CD4-positive, alpha-beta memory T cell (primary cell): ENCODE measurements around the gene CBL. TPM values are rescaled to one million over a fixed set of nuclear protein-coding genes. Genes with fewer than 3 reads are reported as not detected.

Source experiments
- CTCF ChIA-PET: fragments of 350-600 bp; sonication (Branson Sonifier 250); formaldehyde crosslinking; loops from one replicate; lab custom pipeline; 2021; ENCODE audit warnings: inconsistent platforms; ENCODE audit not compliant: partially characterized antibody; lab: Charles Lee
- POLR2A ChIA-PET: fragments of 350-600 bp; sonication (Branson Sonifier 250); formaldehyde crosslinking; loops from one replicate; lab custom pipeline; 2021; ENCODE audit not compliant: partially characterized antibody; lab: Charles Lee
- DNase-seq, 5 donors: peaks; one replicate each; pipeline versions ENCODE4 v3.0.0 to v3.0.0-alpha.2; 2020 to 2022; ENCODE audit warnings: mixed read lengths in 1 of 5
- H3K27ac ChIP-seq: one replicate; pipeline ENCODE4 v1.7.0; 2013; ENCODE audit warnings: low read depth, low read length
- H3K27me3 ChIP-seq: 2 replicates; pipeline ENCODE4 v1.7.0; 2013; ENCODE audit warnings: mild to moderate bottlenecking, low read length, moderate library complexity; ENCODE audit not compliant: insufficient read depth
- H3K36me3 ChIP-seq: 2 replicates; pipeline ENCODE4 v1.7.0; 2013; ENCODE audit warnings: mild to moderate bottlenecking, low read length, moderate library complexity; ENCODE audit not compliant: insufficient read depth
- H3K4me1 ChIP-seq: 2 replicates; pipeline ENCODE4 v1.7.0; 2013; ENCODE audit warnings: mild to moderate bottlenecking, low read length, moderate library complexity; ENCODE audit not compliant: insufficient read depth
- H3K4me3 ChIP-seq, 2 donors: one replicate each; pipeline ENCODE4 v1.7.0; 2013; ENCODE audit warnings: low read length in 2 of 2, mild to moderate bottlenecking in 1 of 2
- H3K9me3 ChIP-seq, 2 donors: one replicate each; pipeline ENCODE4 v1.7.0; 2013; ENCODE audit warnings: low read length in 2 of 2, control low read depth in 1 of 2; ENCODE audit not compliant: control insufficient read depth in 1 of 2
- H3K27ac Mint-ChIP-seq, 7 donors: one replicate each; pipeline ENCODE4 v1.8.0; 2020 to 2021; ENCODE audit warnings: mixed read lengths in 7 of 7, mild to moderate bottlenecking in 6 of 7, inconsistent platforms in 3 of 7, moderate library complexity in 3 of 7
- H3K27me3 Mint-ChIP-seq, 2 donors: one replicate each; pipeline ENCODE4 v1.8.0; 2020 to 2021; ENCODE audit warnings: mixed read lengths in 2 of 2
- H3K36me3 Mint-ChIP-seq, 2 donors: one replicate each; pipeline ENCODE4 v1.8.0; 2020 to 2021; ENCODE audit warnings: mixed read lengths in 2 of 2, inconsistent platforms in 1 of 2, mild to moderate bottlenecking in 1 of 2
- H3K4me1 Mint-ChIP-seq, 4 donors: one replicate each; pipeline ENCODE4 v1.8.0; 2020 to 2021; ENCODE audit warnings: mixed read lengths in 4 of 4, mild to moderate bottlenecking in 1 of 4
- H3K4me3 Mint-ChIP-seq, 8 donors: one replicate each; pipeline ENCODE4 v1.8.0; 2020 to 2021; ENCODE audit warnings: mixed read lengths in 8 of 8, mild to moderate bottlenecking in 7 of 8, moderate library complexity in 6 of 8, inconsistent platforms in 3 of 8
- H3K9me3 Mint-ChIP-seq, 8 donors: one replicate each; pipeline ENCODE4 v1.8.0; 2020 to 2021; ENCODE audit warnings: mixed read lengths in 8 of 8, mild to moderate bottlenecking in 5 of 8, inconsistent platforms in 3 of 8, moderate library complexity in 1 of 8
- intact Hi-C: fragments of 100-400 bp; cut with micrococcal nuclease; formaldehyde crosslinking; loops from one replicate; pipeline ENCODE4 v1.15.1; 2023
- polyA plus RNA-seq, 2 donors: library from polyadenylated mRNA; unstranded; fragments of 300-500 nt; fragmentation: Illumina TruSeq; gene quantifications; one replicate each; pipeline ENCODE4 v1.2.3, GENCODE V29; 2021
- total RNA-seq, 2 experiments: library from RNA; stranded (reverse); gene quantifications; one replicate each; pipeline ENCODE4 v1.2.3, GENCODE V29; 2021

CBL gene
- total and polyA plus RNA-seq, 4 experiments from 2014 or later = 3.6 to 39.8 (median 27.6) TPM

DNA sequence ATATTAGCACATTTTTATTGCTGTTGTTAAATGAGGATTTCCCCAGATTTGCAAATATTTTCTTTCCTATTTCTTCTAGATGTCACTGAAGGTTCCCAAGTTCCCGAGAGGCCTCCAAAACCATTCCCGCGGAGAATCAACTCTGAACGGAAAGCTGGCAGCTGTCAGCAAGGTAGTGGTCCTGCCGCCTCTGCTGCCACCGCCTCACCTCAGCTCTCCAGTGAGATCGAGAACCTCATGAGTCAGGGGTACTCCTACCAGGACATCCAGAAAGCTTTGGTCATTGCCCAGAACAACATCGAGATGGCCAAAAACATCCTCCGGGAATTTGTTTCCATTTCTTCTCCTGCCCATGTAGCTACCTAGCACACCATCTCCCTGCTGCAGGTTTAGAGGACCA is 93.3 kb downstream of the CBL start:
- no peaks in the 10 kb centered on the region for H3K4me1 ChIP-seq
- no peak overlapping the region for H3K27ac ChIP-seq
- intact Hi-C loops = no loop called here
- ChIA-PET CTCF (interaction anchor here (0.8 to 13.7 kb wide), 3 partner anchors 12 to 93 kb away, joined by 3 to 86 read pairs (median 9); partner anchors contain the start of gene CBL), POLR2A (no interaction called here)
- peaks cover 77% of the 10 kb centered on the region for H3K36me3 ChIP-seq
- Mint-ChIP-seq H3K4me3 (no peak overlapping the region), H3K27ac (no peak overlapping the region), H3K36me3 (peaks cover 71 to 86% of the 10 kb centered on the region in 2 donors), H3K27me3 (no peaks in the 10 kb centered on the region), H3K4me1 (peaks cover 0 to 2% (median under 1%) of the 10 kb centered on the region in 4 donors), H3K9me3 (no peaks in the 10 kb centered on the region)
- DNase-seq = no peak
- no peaks in the 10 kb centered on the region for H3K9me3 ChIP-seq
- no peaks in the 10 kb centered on the region for H3K27me3 ChIP-seq
- H3K4me3 ChIP-seq = no peak overlapping the region

DNA sequence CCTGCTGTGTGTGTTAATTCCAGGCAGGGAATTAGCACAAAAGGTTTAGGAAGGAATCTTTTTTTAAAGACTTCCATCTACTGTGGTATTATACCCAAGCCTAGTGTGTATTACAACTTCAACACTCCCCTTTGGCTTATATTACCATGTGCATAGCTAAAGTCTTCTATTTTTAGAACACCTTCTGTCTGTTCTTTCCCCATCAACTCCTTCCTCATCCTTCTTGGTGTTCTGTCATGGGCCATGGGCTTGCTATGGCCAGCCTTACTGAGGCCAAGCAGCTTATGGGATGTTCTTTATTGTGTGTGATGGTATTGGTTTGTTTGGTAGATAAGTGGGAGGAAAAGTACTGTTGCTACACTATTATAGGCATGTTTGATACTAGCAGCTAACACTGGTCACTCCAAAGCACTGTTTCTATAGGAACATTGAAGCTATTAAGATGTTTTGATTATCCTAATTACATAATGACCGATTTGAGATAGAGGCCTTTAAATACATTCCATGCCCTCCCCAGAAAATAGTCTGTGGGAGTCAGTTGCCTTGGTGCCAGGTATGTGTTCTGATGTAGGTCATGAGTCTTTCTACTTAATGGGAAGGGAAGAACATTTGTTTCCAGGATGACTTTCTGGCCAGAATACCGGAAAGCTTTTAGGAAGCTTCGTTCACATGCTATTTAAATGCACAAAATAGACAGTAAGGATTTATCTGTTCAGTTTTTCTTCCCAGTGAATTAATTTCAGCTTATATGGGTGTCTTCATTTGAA is 94.2 kb downstream of the CBL start:
- Mint-ChIP-seq H3K4me3 (no peak overlapping the region), H3K4me1 (peaks cover 5 to 8% (median 6%) of the 10 kb centered on the region in 4 donors), H3K27me3 (no peaks in the 10 kb centered on the region), H3K36me3 (peaks cover 78 to 82% of the 10 kb centered on the region in 2 donors), H3K9me3 (no peaks in the 10 kb centered on the region), H3K27ac (peak overlapping the region in 1 of 7 donors; percentile 87)
- Histone ChIP-seq H3K27me3 (no peaks in the 10 kb centered on the region), H3K36me3 (peaks cover 77% of the 10 kb centered on the region), H3K4me1 (peaks cover 6% of the 10 kb centered on the region), H3K4me3 (no peak overlapping the region), H3K9me3 (no peaks in the 10 kb centered on the region), H3K27ac (no peak overlapping the region)
- ChIA-PET POLR2A (interaction anchor here (1.8 kb wide), 1 partner anchor 15 kb away, joined by 3 read pairs; no protein-coding TSS in a partner anchor), CTCF (interaction anchor here (0.6 to 13.7 kb wide), 7 partner anchors 16 to 104 kb away, joined by 3 to 86 read pairs (median 4); partner anchors contain the start of gene CBL)
- no peak for DNase-seq
- intact Hi-C loops = no loop called here

GRCh38 chr11:119303227-119303718 is 97.1 kb downstream of the CBL start:
- Mint-ChIP-seq H3K9me3 (no peaks in the 10 kb centered on the region), H3K36me3 (peaks cover 57 to 66% of the 10 kb centered on the region in 2 donors), H3K27ac (peak overlapping the region in 1 of 7 donors; percentile 6), H3K4me3 (no peak overlapping the region), H3K27me3 (no peaks in the 10 kb centered on the region), H3K4me1 (peaks cover 13 to 25% (median 18%) of the 10 kb centered on the region in 4 donors)
- Histone ChIP-seq H3K9me3 (no peaks in the 10 kb centered on the region), H3K36me3 (peaks cover 59% of the 10 kb centered on the region), H3K27me3 (no peaks in the 10 kb centered on the region), H3K4me3 (no peak overlapping the region), H3K4me1 (peaks cover 26% of the 10 kb centered on the region), H3K27ac (no peak overlapping the region)
- no peak for DNase-seq
- POLR2A ChIA-PET = no interaction called here
- intact Hi-C loops = no loop called here
- CTCF ChIA-PET = interaction anchor here (13.7 kb wide), 1 partner anchor 19 kb away, joined by 86 read pairs; no protein-coding TSS in a partner anchor

DNA sequence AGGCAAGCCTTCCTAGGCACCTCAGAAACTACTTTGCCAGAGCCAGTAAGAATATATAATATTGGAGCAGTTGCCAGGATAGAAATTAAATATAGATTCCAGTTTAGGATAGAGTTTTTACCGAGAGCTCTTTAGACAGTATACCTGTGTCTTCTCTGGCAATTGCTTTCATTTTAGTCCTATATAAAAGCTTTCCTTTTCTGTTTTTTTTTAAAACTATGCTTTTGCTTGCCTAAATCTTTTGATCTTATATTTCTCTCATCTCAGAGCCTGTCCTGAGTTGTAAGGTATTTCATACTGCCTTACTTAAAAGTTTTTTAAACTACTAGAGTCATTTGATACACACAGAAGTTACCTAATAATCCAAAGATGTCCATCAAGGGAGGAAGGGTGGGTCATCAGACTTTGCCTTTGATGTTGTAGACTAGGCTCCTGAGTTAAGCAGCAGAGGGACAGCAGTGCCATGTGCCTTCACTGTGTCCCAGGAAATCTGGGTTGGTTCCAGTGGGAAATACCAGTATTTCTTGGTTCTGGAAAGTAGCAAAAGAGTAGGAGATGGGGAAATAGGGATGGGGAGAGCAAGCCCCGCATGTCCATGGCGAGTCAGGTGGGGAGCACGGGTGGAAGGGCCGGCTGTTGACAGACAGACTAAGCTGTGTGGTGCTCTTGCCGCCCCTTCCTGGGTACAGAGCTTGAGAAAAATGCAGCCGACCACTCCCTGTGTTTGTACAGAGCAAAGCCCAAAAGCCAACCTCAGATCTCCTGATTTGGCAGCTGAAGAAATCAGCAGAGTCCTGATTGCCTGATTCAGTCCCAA is 99.6 kb downstream of the CBL start:
- intact Hi-C loops = no loop called here
- H3K4me3 Mint-ChIP-seq = peak overlapping the region in 4 of 8 donors; percentile 32 to 68 (median 44)
- H3K36me3 ChIP-seq = peaks cover 34% of the 10 kb centered on the region

GRCh38 chr11:119306373-119306890 is 100.3 kb downstream of the CBL start:
- POLR2A ChIA-PET = interaction anchor here (1.0 to 1.5 kb wide), 2 partner anchors 9 to 100 kb away, joined by 3 to 6 read pairs; partner anchors contain the start of gene CBL
- Mint-ChIP-seq H3K27ac (peak overlapping the region; percentile 78 to 94 (median 87)), H3K27me3 (no peaks in the 10 kb centered on the region), H3K4me3 (peak overlapping the region in 6 of 8 donors; percentile 13 to 68 (median 50)), H3K9me3 (no peaks in the 10 kb centered on the region), H3K4me1 (peaks cover 12 to 25% (median 17%) of the 10 kb centered on the region in 4 donors), H3K36me3 (peaks cover 31 to 41% of the 10 kb centered on the region in 2 donors)
- Histone ChIP-seq H3K4me1 (peaks cover 26% of the 10 kb centered on the region), H3K4me3 (no peak overlapping the region), H3K27ac (no peak overlapping the region), H3K36me3 (peaks cover 27% of the 10 kb centered on the region), H3K9me3 (no peaks in the 10 kb centered on the region), H3K27me3 (no peaks in the 10 kb centered on the region)
- peak in 2 of 5 donors; percentile 31 to 41 for DNase-seq
- CTCF ChIA-PET = interaction anchor here (1.0 to 13.7 kb wide), 4 partner anchors 16 to 101 kb away, joined by 3 to 86 read pairs (median 6); partner anchors contain the start of gene CBL
- intact Hi-C loops = no loop called here

More for the DNA sequence above, 99.6 kb downstream of the CBL start:
- Mint-ChIP-seq H3K27ac (peak overlapping the region; percentile 60 to 94 (median 80)), H3K27me3 (no peaks in the 10 kb centered on the region), H3K36me3 (peaks cover 38 to 48% of the 10 kb centered on the region in 2 donors), H3K4me1 (peaks cover 12 to 25% (median 18%) of the 10 kb centered on the region in 4 donors), H3K9me3 (no peaks in the 10 kb centered on the region)
- H3K4me1 ChIP-seq = peaks cover 26% of the 10 kb centered on the region
- no peak overlapping the region for H3K4me3 ChIP-seq
- H3K9me3 ChIP-seq = no peaks in the 10 kb centered on the region
- DNase-seq = no peak
- no peak overlapping the region for H3K27ac ChIP-seq
- ChIA-PET POLR2A (interaction anchor here (1.5 kb wide), 1 partner anchor 100 kb away, joined by 6 read pairs; the partner anchor contains the start of gene CBL), CTCF (interaction anchor here (1.0 to 13.7 kb wide), 4 partner anchors 17 to 100 kb away, joined by 3 to 86 read pairs (median 4); partner anchors contain the start of gene CBL)
- H3K27me3 ChIP-seq = no peaks in the 10 kb centered on the region

DNA sequence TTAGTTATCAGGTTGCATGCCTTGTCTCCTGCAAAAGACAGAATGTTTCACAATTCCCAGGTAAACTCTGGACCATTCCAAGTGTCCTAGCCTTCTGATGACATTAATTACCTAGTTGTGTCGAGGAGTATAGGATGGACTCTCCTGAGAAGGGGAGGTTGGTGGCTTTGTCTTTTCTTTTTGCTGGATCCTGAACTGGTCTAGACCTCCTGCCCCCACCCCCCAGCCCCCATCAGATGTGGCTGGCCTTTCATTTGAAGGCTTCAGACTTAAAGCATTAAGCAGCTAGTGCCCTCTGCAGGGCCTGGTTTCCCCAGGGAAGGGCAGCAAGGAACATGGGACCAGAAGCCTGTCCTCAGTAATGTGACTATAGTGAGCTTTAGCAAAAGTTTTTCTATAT is 101.1 kb downstream of the CBL start:
- POLR2A ChIA-PET = interaction anchor here (1.0 to 1.5 kb wide), 2 partner anchors 8 to 101 kb away, joined by 3 to 6 read pairs; partner anchors contain the start of gene CBL
- H3K36me3 Mint-ChIP-seq = peaks cover 29 to 33% of the 10 kb centered on the region in 2 donors
- Histone ChIP-seq H3K4me1 (peaks cover 26% of the 10 kb centered on the region), H3K9me3 (no peaks in the 10 kb centered on the region), H3K27me3 (no peaks in the 10 kb centered on the region), H3K27ac (no peak overlapping the region), H3K36me3 (peaks cover 21% of the 10 kb centered on the region), H3K4me3 (no peak overlapping the region)
- no peak for DNase-seq
- CTCF ChIA-PET = interaction anchor here (0.9 to 13.7 kb wide), 7 partner anchors 12 to 212 kb away, joined by 3 to 86 read pairs (median 3); a partner anchor contains a TSS
- intact Hi-C loops = no loop called here
- no peaks in the 10 kb centered on the region for H3K27me3 Mint-ChIP-seq
- H3K27ac Mint-ChIP-seq = peak overlapping the region in 2 of 7 donors; percentile 80 to 89
- peaks cover 12 to 25% (median 17%) of the 10 kb centered on the region in 4 donors for H3K4me1 Mint-ChIP-seq
- no peak overlapping the region for H3K4me3 Mint-ChIP-seq
- no peaks in the 10 kb centered on the region for H3K9me3 Mint-ChIP-seq
